RCC 7860 (cell line): ENCODE data around the gene ATG7.
A peak's percentile ranks its signal among the peaks of the same experiment; 100 is the strongest.
"Not testable (repeated sequence)": the region's sequence is repeated elsewhere in the genome, so short reads cannot be mapped to it uniquely, and the experiment has no call there.

Experiments
- DNase-seq: peaks from one replicate; pipeline ENCODE4 v3.0.0-alpha.2; 2015; ENCODE audit warnings: low spot score
- FAIRE-seq: peaks from 2 replicates; lab custom pipeline; 2012; peaks lifted over from hg19 to GRCh38; lab: Jason Lieb, UNC

Gene ATG7

DNA sequence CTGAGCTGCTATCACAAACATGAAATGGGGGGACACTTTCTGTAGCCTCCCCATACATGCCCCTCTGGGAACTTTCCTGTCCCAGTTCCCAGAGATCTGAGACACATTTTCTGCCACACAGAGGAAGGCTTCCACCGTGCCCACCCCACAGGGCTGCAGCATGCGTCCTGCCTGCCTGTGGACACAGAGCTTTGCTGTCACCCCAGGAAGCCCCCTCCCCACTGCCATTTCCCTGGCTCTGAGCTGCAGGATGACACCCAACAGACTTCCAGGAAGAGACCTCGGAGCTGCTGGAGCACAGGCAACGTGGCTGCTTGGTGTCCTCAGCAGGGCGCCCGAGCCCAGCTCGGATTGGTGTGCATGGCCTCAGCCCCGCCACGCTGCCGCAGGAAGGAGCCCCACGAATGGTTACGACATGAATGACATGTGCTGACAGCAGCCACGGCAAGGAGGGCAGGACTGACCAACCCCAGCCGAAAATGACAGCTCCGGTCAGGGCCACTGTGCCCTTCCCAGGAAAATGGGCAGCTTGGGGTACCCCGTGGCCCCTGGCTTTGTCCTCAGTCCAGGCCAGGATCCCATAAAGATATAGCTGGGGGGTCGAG lies 290.2 kb downstream of the ATG7 start:
- no peak for DNase-seq
- FAIRE-seq: no peak

GRCh38 chr3:11563159-11563864 lies 291.1 kb downstream of the ATG7 start:
- no peak for DNase-seq
- no peak for FAIRE-seq

DNA sequence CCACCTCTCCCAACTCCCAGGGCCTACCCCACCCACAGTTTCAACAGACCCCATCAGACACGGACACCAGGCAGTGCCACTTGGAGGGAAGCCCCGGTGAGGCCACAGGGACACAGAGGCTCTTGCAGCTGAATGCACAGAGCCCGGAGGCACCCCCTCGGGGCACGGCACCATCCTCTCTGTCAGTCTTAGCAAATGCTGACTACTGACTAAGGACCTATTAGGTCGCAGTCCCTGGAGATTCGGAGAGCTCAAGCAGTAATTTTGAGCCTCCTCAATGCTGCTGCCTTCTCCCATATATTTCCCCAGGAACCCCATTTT lies 291.6 kb downstream of the ATG7 start:
- DNase-seq (no peak), FAIRE-seq (no peak)

DNA sequence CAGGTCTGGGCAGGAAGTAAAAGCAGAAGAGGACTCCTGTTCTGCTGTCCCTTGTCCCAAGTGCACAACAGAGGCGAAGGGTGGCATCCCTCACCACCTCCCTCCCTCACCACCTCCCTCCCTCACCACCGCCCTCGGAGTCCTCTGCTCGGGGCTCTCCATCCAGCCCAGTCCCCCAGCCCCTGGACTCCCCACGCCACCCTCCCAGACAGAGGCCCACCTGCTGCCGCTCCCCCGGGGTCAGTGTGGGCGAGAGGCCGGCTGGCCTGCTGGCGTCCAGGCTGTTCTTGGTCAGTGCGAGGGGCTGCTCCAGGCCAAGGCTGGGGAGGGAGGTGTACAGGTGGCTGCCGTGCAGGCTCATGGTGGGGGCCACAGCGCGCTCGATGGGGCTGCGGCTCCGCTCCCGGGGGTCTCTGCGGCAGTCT lies 292.4 kb downstream of the ATG7 start:
- FAIRE-seq (no peak), DNase-seq (no peak)

GRCh38 chr3:11565072-11565471 lies 292.9 kb downstream of the ATG7 start:
- no peak for FAIRE-seq
- no peak for DNase-seq

DNA sequence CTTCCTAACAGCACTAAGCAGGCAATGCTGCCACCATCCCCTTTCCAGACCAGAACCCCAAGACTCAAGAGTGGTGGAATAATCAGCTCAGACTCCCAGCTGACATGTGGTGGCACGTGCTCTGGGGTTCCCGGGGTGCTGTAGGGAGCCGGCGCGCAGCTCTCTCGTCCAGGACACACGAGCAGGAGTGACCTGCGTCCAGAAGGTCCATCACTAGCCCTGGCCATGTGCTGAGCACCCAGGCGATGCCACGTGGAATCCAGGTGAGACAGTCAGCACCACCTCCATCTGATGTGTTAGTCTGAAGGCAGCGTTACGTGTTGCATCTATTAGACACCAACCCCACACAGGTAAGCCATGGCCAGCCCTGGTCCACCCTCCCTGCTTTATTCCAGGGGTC lies 293.3 kb downstream of the ATG7 start:
- DNase-seq (no peak), FAIRE-seq (no peak)

DNA sequence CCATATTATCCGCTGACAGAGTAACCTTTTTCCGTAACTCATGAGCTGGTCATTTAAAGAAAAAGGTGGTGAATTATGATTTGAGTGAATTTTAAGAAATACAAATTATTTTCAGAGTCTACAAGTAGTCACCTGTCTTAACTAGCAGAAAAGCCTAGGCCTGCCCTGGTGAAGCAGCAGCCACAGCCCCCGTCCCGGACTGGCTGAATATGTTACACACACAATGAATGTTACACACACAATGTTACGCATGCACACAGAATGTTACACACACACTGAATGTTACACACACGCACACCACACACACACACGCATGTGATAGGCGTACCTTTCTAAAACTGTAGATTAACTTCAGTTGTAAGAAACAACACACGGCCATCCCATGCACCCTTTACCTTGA lies 293.7 kb downstream of the ATG7 start:
- FAIRE-seq (no peak), DNase-seq (no peak)

DNA sequence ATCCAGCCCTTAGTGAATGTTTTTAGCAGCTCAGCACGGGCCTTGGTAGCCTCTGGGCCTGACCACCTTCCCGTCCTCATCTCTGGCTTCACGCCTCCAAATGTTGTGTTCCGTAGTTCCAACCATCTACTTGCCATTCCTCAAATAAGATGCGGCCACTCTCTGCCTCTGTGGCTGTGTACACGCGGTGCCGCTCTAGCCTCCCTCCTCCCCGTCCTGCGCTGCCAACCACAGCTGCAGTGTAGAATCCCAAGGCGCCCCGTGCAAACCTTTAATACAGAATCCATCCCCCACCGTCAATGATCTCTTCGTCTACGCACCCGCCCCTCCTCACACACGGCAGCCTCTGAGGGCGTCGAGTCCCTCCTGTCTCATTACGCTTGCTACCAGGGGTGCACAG lies 294.3 kb downstream of the ATG7 start:
- no peak for DNase-seq
- FAIRE-seq: no peak

GRCh38 chr3:11566916-11567315 lies 294.7 kb downstream of the ATG7 start:
- FAIRE-seq (no peak), DNase-seq (no peak)

GRCh38 chr3:11567516-11568467 lies 295.6 kb downstream of the ATG7 start:
- FAIRE-seq: peak; percentile 60
- DNase-seq: peak; percentile 79

DNA sequence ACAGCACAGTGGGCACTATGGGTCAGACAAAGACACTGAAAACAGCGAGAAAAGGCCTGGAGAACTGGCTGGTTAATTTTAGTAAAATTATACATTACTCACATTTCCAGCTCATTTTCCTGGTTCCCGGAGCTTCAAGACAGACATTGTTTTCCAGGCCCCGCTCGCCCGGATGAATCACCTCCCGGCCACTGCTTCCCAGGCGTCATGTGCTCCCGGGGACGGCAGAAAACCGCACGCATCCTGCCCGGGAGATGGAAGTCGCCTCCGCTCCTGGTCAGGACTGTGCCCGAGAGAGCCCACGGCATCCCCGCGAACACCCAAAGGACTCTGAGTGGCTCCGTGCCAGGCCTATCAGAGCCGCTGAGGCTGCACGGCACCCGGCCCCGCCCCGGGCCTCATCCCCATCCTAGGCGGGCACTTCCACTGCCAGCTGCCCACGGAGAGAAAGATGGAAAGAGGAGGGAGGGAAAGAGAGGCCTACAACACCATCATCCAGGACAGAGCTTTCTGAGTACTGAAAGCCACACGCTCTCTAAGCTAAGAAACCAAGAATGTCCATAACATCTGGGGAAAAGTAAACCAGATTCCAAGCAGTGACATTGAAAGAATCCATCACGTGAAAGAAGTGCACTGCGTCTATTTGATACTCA lies 296.4 kb downstream of the ATG7 start:
- DNase-seq (peak; percentile 87), FAIRE-seq (peak; percentile 87)

DNA sequence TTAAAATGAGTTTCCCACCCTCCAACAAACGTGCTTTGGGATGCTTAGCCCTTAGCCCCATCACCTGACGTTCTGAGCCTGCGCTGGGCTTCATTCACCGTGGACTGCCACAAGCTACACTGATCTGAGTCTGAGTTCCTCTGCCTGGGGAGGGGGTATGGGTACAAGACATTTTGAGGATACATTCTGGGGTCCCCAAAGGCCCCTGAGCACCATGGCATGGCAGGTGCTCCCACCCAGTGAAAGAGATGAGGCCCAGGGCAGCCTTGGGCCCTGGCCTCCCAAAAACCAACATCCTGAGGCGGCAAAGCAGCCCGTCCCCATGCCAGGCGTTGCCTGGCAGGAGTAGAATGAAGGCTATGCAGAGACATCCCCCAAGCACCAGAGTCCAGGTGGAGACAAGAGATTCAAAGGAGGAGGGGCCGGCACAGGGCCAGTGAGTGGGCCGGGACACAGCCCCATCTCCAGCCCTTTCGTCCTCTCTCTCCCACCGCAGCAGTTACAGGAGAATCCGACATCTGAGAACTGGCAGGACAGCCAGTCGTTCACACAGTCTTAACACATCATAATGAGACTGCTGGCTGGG lies 297.1 kb downstream of the ATG7 start:
- no peak for DNase-seq
- no peak for FAIRE-seq

DNA sequence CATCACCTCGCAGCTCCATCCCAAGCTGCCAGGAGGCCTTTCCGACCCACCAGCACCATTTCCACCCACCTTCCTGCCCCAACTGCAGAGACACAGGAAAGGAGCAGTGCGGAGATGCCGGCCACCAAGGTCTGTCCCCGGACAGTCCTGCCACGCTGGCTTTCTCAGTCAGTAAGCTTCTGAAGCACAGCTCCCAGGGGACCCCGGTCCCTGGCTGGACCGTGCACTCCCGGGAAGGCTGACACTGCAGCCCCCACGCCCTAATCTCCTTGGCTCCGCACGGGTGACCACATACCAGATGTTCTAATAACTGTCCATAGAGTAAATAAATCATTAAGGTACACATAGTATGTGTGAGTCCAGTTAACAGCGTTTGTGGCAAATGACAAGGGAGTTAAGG lies 298.1 kb downstream of the ATG7 start:
- FAIRE-seq (no peak), DNase-seq (no peak)

GRCh38 chr3:11570789-11571495 lies 298.7 kb downstream of the ATG7 start:
- DNase-seq (peak; percentile 36), FAIRE-seq (peak; percentile 15)

DNA sequence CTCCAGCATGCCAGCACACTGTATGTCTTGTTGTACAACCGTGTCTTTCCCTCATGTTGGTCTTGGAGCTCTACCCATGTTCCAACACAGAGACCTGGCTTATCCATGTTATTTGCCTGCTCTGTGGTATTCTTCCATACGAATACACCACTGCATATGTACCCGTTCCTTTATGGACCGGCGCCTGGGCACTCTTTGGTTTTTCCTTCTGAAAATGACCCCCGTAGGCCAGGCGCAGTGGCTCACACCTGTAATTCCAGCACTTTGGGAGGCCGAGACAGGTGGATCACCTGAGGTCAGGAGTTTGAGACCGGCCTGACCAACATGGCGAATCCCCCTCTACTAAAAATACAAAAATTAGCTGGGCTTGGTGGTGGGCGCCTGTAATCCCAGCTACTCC lies 300.5 kb downstream of the ATG7 start:
- FAIRE-seq, DNase-seq: not testable (repeated sequence)

DNA sequence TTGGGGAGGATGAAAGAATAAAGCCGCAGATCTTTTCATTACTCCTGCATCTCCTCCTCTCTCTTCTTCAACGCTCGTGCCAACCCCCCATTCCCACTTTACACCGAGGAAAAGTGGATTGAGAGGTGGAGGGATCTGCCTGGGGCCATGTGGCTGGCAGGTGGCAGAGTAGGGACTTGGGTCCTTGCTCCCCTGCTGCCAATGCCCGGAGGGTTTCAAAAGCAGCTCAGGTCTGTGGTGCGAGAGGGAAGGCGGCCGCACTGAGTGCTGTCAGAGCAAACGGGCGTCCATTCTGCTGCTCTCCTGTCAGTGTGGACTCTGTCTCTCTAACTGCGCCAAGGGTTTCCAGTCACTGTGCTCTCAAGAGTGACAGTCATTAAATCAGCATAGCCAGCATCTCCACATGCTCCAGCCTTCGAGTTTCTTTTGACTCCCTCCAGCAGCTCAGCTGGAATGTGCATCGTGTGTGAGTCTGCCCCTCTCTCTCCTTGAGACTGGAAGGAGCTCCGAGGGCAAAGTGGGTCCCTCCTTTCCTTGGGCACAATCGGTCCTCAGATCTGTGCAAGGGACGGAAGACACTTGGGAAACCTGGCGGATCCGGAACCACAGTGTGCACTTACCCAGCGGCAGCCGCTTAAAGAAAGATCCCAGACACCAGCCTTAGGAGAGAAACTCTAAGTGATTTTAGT lies 302.9 kb downstream of the ATG7 start:
- no peak for DNase-seq
- no peak for FAIRE-seq

DNA sequence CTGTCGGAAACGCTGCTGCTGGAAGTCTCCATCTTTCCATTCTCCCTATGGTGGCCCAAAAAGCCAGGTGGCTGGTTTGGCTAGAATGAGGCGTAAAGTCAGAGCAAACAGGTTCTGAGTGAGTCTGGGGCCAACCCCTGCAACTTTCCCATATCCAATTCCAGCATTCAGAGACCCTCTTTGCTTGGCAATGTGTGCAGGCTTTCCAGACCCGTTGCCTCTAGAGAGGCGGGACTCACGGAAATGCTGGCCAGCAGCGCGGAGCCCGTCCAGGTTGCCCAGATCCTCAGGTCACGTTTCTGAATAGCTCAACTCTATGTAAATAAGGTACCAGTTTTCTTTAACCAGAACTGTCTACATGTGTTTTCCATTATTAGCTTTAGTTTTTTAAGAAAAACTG lies 303.5 kb downstream of the ATG7 start:
- FAIRE-seq (no peak), DNase-seq (no peak)

DNA sequence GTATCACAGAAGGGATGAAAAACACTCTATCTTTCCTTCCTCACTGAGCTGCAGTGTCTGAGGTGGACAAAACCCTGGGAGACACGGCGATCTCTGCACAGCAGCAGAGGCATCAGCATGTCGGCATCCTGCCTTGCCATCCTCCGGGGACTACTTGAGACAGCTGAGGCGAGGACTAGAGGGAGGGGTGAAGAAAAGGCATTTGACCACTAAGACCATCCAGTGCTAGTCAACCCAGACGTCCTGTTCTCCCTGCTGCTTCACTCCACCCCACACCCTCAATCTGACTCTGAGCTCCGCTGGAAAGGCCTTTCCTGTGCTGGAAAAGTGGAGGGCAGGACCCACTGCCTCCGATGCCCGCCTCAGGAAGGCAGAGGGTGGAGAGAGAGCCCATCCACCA lies 304.3 kb downstream of the ATG7 start:
- no peak for DNase-seq
- FAIRE-seq: no peak

DNA sequence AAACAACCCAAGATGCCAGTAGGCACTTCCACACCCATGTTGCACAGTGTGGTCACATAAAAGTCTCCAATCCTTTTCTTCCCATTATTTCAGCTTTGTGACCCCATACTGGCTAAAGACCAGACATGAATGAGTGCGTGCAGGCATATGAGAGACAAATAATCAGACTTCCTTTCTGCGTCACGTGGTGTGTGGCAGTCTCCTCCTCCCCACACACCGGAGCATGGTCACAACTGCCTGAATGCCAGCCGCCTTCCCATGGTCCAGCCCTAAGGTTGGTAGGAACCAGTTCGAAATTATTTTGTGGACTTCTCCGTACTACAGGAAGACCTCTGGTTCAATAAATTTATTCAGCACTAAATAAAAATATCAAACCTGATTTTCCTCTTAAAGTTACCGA lies 306.0 kb downstream of the ATG7 start:
- DNase-seq (no peak), FAIRE-seq (no peak)

GRCh38 chr3:11580645-11581044 lies 308.4 kb downstream of the ATG7 start:
- no peak for DNase-seq

More at GRCh38 chr3:11580645-11581044, 308.4 kb downstream of the ATG7 start:
- FAIRE-seq: no peak
